Neural cell (in vitro differentiated cells): ENCODE measurements around the gene TBC1D16. TPM values are rescaled to one million over a fixed set of nuclear protein-coding genes. Genes with fewer than 3 reads are reported as not detected.

ENCODE experiments used
- H2AFZ ChIP-seq: fragments of 200-600, 300-800 bp; sonication (generic), shearing (Covaris generic); 2 replicates; pipeline ENCODE4 v1.6.0; 2014; ENCODE audit warnings: low read depth, mild to moderate bottlenecking, antibody characterized with exemption, low read length, moderate library complexity
- H3F3A ChIP-seq: fragments of 200-600 bp; shearing (Covaris generic); 2 replicates; pipeline ENCODE4 v1.6.1; 2016; ENCODE audit warnings: mild to moderate bottlenecking, moderate library complexity, mixed read lengths, antibody characterized with exemption, low read length; ENCODE audit not compliant: insufficient read depth, poor library complexity, severe bottlenecking
- H3K27ac ChIP-seq: fragments of 200-600, 300-800 bp; sonication (generic), shearing (Covaris generic); 2 replicates; pipeline ENCODE4 v1.5.1; 2014; ENCODE audit warnings: mild to moderate bottlenecking, low read length, moderate library complexity
- H3K27me3 ChIP-seq: fragments of 300-800, 200-600 bp; sonication (generic), shearing (Covaris generic); 2 replicates; pipeline ENCODE4 v1.6.0; 2014; ENCODE audit warnings: mild to moderate bottlenecking, low read depth, low read length, moderate library complexity; ENCODE audit not compliant: insufficient read depth
- H3K36me3 ChIP-seq: fragments of 300-800, 200-600 bp; sonication (generic), shearing (Covaris generic); 2 replicates; pipeline ENCODE4 v1.5.1; 2014; ENCODE audit warnings: mild to moderate bottlenecking, antibody characterized with exemption, low read length, moderate library complexity; ENCODE audit not compliant: insufficient read depth
- H3K4me2 ChIP-seq: fragments of 300-800, 200-600 bp; sonication (generic), shearing (Covaris generic); 2 replicates; pipeline ENCODE4 v1.6.0; 2014; ENCODE audit warnings: mild to moderate bottlenecking, low read length
- H3K4me3 ChIP-seq: fragments of 300-800, 200-600 bp; sonication (generic), shearing (Covaris generic); 2 replicates; pipeline ENCODE4 v1.5.1; 2014; ENCODE audit warnings: mild to moderate bottlenecking, low read length, moderate library complexity
- H3K79me2 ChIP-seq: fragments of 200-600 bp; shearing (Covaris generic); replicated peaks from 2 replicates; pipeline ENCODE4 v1.6.0; 2014; ENCODE audit warnings: mild to moderate bottlenecking, low read length, moderate library complexity; ENCODE audit not compliant: insufficient read depth
- H3K9ac ChIP-seq: fragments of 300-800, 200-600 bp; sonication (generic), shearing (Covaris generic); 2 replicates; pipeline ENCODE4 v1.6.1; 2016; ENCODE audit warnings: mild to moderate bottlenecking, low read length, mixed read lengths
- H3K9me2 ChIP-seq: fragments of 200-600 bp; shearing (Covaris generic); 2 replicates; pipeline ENCODE4 v1.6.1; 2016; ENCODE audit warnings: mild to moderate bottlenecking, low read length, mixed read lengths; ENCODE audit not compliant: insufficient read depth
- H3K9me3 ChIP-seq: fragments of 200-600, 300-800 bp; sonication (generic), shearing (Covaris generic); 2 replicates; pipeline ENCODE4 v1.6.1; 2016; ENCODE audit warnings: mild to moderate bottlenecking, mixed run types, low read length, moderate library complexity, mixed read lengths
- H4K20me1 ChIP-seq: fragments of 200-600 bp; shearing (Covaris generic); 2 replicates; pipeline ENCODE4 v1.6.1; 2016; ENCODE audit warnings: mild to moderate bottlenecking, mixed run types; ENCODE audit not compliant: insufficient read depth
- CTCF ChIP-seq: fragments of 450-650 bp; IDR thresholded peaks from 2 replicates; pipeline ENCODE4 v1.5.1; 2014; ENCODE audit warnings: antibody characterized with exemption, mild to moderate bottlenecking, moderate library complexity; ENCODE audit not compliant: poor library complexity, severe bottlenecking
- EP300 ChIP-seq: fragments of 450-650 bp; conservative IDR thresholded peaks from 2 replicates; pipeline ENCODE4 v1.6.1; 2014; ENCODE audit warnings: antibody characterized with exemption, mild to moderate bottlenecking, moderate library complexity; ENCODE audit not compliant: poor library complexity, severe bottlenecking
- EZH2 ChIP-seq: fragments of 200-600, 300-800 bp; shearing (Covaris generic), sonication (generic); IDR thresholded peaks from 2 replicates; pipeline ENCODE4 v1.6.1; 2014; ENCODE audit warnings: antibody characterized with exemption, low read length, borderline replicate concordance, mild to moderate bottlenecking; ENCODE audit not compliant: insufficient read depth, poor library complexity, severe bottlenecking
- MXI1 ChIP-seq: fragments of 450-650 bp; conservative IDR thresholded peaks from 2 replicates; pipeline ENCODE4 v1.6.1; 2014; ENCODE audit warnings: antibody characterized with exemption, mild to moderate bottlenecking; ENCODE audit not compliant: poor library complexity, severe bottlenecking
- POLR2AphosphoS5 ChIP-seq: IDR thresholded peaks from 2 replicates; pipeline ENCODE4 v1.6.1; 2012
- RAD21 ChIP-seq: fragments of 450-650 bp; conservative IDR thresholded peaks from 2 replicates; pipeline ENCODE4 v1.6.1; 2014; ENCODE audit warnings: antibody characterized with exemption, mild to moderate bottlenecking, moderate library complexity
- REST ChIP-seq: IDR thresholded peaks from 2 replicates; pipeline ENCODE4 v1.6.1; 2012; ENCODE audit warnings: borderline replicate concordance
- SMC3 ChIP-seq: fragments of 450-650 bp; conservative IDR thresholded peaks from 2 replicates; pipeline ENCODE4 v1.6.1; 2014; ENCODE audit warnings: antibody characterized with exemption, mild to moderate bottlenecking, moderate library complexity; ENCODE audit not compliant: poor library complexity
- TAF1 ChIP-seq: IDR thresholded peaks from 2 replicates; pipeline ENCODE4 v1.6.1; 2012; ENCODE audit warnings: low read depth
- polyA plus RNA-seq: library from polyadenylated mRNA; depleted of rRNA; stranded (reverse); fragments of >200 nt; gene quantifications from 2 replicates; pipeline ENCODE4 v1.2.3, GENCODE V29; 2014

The TBC1D16 gene
- polyA plus RNA-seq, 1 donor from 2014 or later: 19.8 TPM

DNA sequence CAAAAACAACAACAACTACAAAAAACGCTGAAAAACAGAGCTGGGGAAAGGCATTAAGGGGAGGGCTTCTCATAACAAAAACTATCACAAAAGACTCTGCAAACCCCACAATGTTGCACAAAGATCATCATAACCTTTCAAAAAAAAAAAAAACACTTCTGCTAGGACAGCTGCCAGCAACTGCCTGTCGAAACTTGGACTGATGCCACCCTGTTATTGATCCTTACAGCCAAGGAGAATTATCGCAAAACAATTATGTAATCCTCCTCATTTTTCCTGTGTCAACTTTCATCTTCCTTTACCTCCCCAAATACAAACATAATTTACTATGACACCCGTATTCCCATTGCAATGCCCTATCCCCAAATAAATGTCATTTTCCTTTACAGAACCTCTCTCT lies 10.0 kb upstream of the TBC1D16 start:
- no peaks in the 10 kb centered on the region for H3K27me3 ChIP-seq
- no peak overlapping the region for H3K4me3 ChIP-seq
- H3K36me3 ChIP-seq: no peaks in the 10 kb centered on the region
- H3K9me3 ChIP-seq: no peaks in the 10 kb centered on the region
- H3K9ac ChIP-seq: no peak overlapping the region
- H4K20me1 ChIP-seq: no peaks in the 10 kb centered on the region
- H3K27ac ChIP-seq: no peak overlapping the region
- no peaks in the 10 kb centered on the region for H3K9me2 ChIP-seq
- no peaks in the 10 kb centered on the region for H3F3A ChIP-seq
- peaks cover 4% of the 10 kb centered on the region for H3K79me2 ChIP-seq
- TF ChIP-seq POLR2AphosphoS5 (no peak), TAF1 (no peak), REST (no peak), RAD21 (no peak), EZH2 (no peak), CTCF (no peak), SMC3 (no peak)
- no peak overlapping the region for H3K4me2 ChIP-seq
- no peak overlapping the region for H2AFZ ChIP-seq

GRCh38 chr17:80043963-80044362 lies 8.3 kb upstream of the TBC1D16 start:
- H3K27me3 ChIP-seq: no peaks in the 10 kb centered on the region
- H3K79me2 ChIP-seq: peaks cover 4% of the 10 kb centered on the region
- H4K20me1 ChIP-seq: no peaks in the 10 kb centered on the region
- no peaks in the 10 kb centered on the region for H3F3A ChIP-seq
- H3K27ac ChIP-seq: no peak overlapping the region
- no peaks in the 10 kb centered on the region for H3K36me3 ChIP-seq
- H3K4me3 ChIP-seq: no peak overlapping the region
- no peak overlapping the region for H2AFZ ChIP-seq
- TF ChIP-seq TAF1: no peak
- TF ChIP-seq SMC3: no peak
- TF ChIP-seq CTCF: no peak
- no peak for TF ChIP-seq MXI1
- no peak for TF ChIP-seq EP300
- TF ChIP-seq EZH2: no peak
- TF ChIP-seq REST: no peak
- no peak for TF ChIP-seq RAD21
- no peak for TF ChIP-seq POLR2AphosphoS5
- H3K9me3 ChIP-seq: no peaks in the 10 kb centered on the region
- no peak overlapping the region for H3K4me2 ChIP-seq
- no peak overlapping the region for H3K9ac ChIP-seq
- no peaks in the 10 kb centered on the region for H3K9me2 ChIP-seq
